Endodermal cell (in vitro differentiated cells): Measurements from ENCODE around the gene CLEC4F. TPM values are rescaled to one million over a fixed set of nuclear protein-coding genes. Genes with fewer than 3 reads are reported as not detected.

ENCODE experiments used
- DNase-seq: peaks from one replicate; pipeline ENCODE4 v3.0.0-alpha.2; 2017
- H3K27ac ChIP-seq: 2 replicates; pipeline ENCODE4 v1.5.1; 2013; ENCODE audit warnings: mild to moderate bottlenecking, low read depth, low read length, moderate library complexity
- H3K27me3 ChIP-seq: 2 replicates; pipeline ENCODE4 v1.6.1; 2013; ENCODE audit warnings: mild to moderate bottlenecking, low read length, moderate library complexity; ENCODE audit not compliant: insufficient read depth, control insufficient read depth, poor library complexity, severe bottlenecking
- H3K36me3 ChIP-seq: 2 replicates; pipeline ENCODE4 v1.7.0; 2013; ENCODE audit warnings: mild to moderate bottlenecking, low read length, moderate library complexity; ENCODE audit not compliant: control insufficient read depth, insufficient read depth
- H3K4me1 ChIP-seq: one replicate; pipeline ENCODE4 v1.7.0; 2013; ENCODE audit warnings: low read length; ENCODE audit not compliant: control insufficient read depth, insufficient read depth
- H3K4me3 ChIP-seq: 2 replicates; pipeline ENCODE4 v1.5.1; 2013; ENCODE audit warnings: mild to moderate bottlenecking, low read length, moderate library complexity
- H3K9ac ChIP-seq: 2 replicates; pipeline ENCODE4 v1.6.1; 2013; ENCODE audit warnings: mild to moderate bottlenecking, low read length, moderate library complexity; ENCODE audit not compliant: poor library complexity, severe bottlenecking; ENCODE audit errors: extremely low read depth
- H3K9me3 ChIP-seq: 2 replicates; pipeline ENCODE4 v1.6.1; 2013; ENCODE audit warnings: mild to moderate bottlenecking, low read length, moderate library complexity; ENCODE audit not compliant: control insufficient read depth
- H3K27ac Mint-ChIP-seq: 2 replicates; pipeline ENCODE4 v1.8.0; 2020; ENCODE audit warnings: mixed read lengths
- H3K27me3 Mint-ChIP-seq: 2 replicates; pipeline ENCODE4 v1.8.0; 2021; ENCODE audit warnings: mild to moderate bottlenecking, mixed read lengths; ENCODE audit not compliant: insufficient read depth
- H3K36me3 Mint-ChIP-seq: 2 replicates; pipeline ENCODE4 v1.8.0; 2020; ENCODE audit warnings: low read depth, mixed read lengths
- H3K4me1 Mint-ChIP-seq: 2 replicates; pipeline ENCODE4 v1.8.0; 2020; ENCODE audit warnings: mixed read lengths
- H3K4me3 Mint-ChIP-seq: 2 replicates; pipeline ENCODE4 v1.8.0; 2020; ENCODE audit warnings: mild to moderate bottlenecking, moderate library complexity, mixed read lengths
- H3K9me3 Mint-ChIP-seq: 2 replicates; pipeline ENCODE4 v1.8.0; 2020; ENCODE audit warnings: mild to moderate bottlenecking, mixed read lengths
- WGBS, 2 experiments: methylation state at CpG; one replicate each; pipeline versions ENCODE4 v1.1.5 to v1.1.7; 2013; ENCODE audit warnings: missing lambda C conversion rate in 2 of 2, mixed read lengths in 1 of 2; ENCODE audit not compliant: insufficient coverage in 1 of 2, insufficient read length in 1 of 2; 5-methylcytosine and 5-hydroxymethylcytosine counted together
- total RNA-seq, 2 donors: library from RNA; stranded (reverse); fragmentation: NEBNext Ultra II Directional in 1 of 2; extraction: Animal tissue kit (Norgen Biotek cat#: 25700) in 1 of 2; gene quantifications; 2 replicates in 1 of 2; 3 replicates in 1 of 2; pipeline ENCODE4 v1.2.1, GENCODE V29; 2021
- TF ChIP-seq, protein P1 (sequence below): fragments of 200-600 bp; sonication (generic); conservative IDR thresholded peaks from 2 replicates; pipeline ENCODE4 v1.5.0; 2021; ENCODE audit warnings: antibody characterized with exemption, mild to moderate bottlenecking

CLEC4F gene
- total RNA-seq, 2 donors from 2014 or later, result not detected

GRCh38 chr2:70807828-70808118 lies 12.6 kb downstream of the CLEC4F start:
- DNase-seq, result no peak
- H3K4me1 Mint-ChIP-seq, result no peaks in the 10 kb centered on the region
- no peak overlapping the region for H3K4me3 Mint-ChIP-seq
- H3K27me3 Mint-ChIP-seq, result peaks cover 25% of the 10 kb centered on the region
- TF ChIP-seq, protein P1, sequence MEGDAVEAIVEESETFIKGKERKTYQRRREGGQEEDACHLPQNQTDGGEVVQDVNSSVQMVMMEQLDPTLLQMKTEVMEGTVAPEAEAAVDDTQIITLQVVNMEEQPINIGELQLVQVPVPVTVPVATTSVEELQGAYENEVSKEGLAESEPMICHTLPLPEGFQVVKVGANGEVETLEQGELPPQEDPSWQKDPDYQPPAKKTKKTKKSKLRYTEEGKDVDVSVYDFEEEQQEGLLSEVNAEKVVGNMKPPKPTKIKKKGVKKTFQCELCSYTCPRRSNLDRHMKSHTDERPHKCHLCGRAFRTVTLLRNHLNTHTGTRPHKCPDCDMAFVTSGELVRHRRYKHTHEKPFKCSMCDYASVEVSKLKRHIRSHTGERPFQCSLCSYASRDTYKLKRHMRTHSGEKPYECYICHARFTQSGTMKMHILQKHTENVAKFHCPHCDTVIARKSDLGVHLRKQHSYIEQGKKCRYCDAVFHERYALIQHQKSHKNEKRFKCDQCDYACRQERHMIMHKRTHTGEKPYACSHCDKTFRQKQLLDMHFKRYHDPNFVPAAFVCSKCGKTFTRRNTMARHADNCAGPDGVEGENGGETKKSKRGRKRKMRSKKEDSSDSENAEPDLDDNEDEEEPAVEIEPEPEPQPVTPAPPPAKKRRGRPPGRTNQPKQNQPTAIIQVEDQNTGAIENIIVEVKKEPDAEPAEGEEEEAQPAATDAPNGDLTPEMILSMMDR, result no peak
- no peak overlapping the region for H3K27ac Mint-ChIP-seq
- no peaks in the 10 kb centered on the region for H3K9me3 Mint-ChIP-seq
- no peak overlapping the region for H3K9ac ChIP-seq
- H3K9me3 ChIP-seq, result no peaks in the 10 kb centered on the region
- no peaks in the 10 kb centered on the region for H3K36me3 ChIP-seq
- 89 to 93% methylated on average over 4 of the region's 4 CpGs for WGBS, 2 experiments
- no peak overlapping the region for H3K4me3 ChIP-seq
- no peaks in the 10 kb centered on the region for H3K27me3 ChIP-seq
- H3K36me3 Mint-ChIP-seq, result no peaks in the 10 kb centered on the region
- no peak overlapping the region for H3K27ac ChIP-seq
- no peaks in the 10 kb centered on the region for H3K4me1 ChIP-seq

DNA sequence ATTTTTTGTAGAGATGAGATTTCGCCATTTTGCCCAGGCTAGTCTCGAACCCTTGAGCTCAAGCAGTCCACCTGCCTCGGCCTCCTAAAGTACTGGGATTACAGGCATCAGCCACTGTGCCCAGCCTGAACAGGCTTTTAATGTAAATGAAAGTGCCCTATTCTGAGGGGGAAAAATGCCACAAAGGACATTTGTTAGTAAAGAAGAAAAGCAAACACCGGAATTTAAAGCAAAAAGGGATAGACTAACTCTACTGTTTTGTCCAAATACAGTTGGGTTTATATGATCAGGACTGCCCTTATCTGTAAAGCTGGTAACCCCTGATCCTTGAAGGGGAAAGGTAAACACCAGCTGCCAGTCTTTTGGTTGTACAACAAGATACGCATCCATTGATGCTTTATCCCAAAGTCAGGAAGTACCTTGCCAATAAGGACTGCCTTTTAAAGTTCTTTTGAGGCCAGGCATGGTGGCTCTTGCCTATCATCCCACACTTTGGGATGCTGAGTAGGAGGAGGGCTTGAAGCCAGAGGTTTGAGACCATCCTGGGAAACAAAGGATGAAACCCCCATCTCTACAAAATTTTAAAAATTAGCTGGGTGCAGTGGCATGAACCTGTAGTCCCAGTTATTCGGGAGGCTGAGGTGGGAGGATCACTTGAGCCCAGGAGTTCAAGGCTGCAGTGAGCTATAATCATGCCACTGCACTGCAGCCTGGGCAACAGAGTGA lies 13.1 kb downstream of the CLEC4F start:
- no peaks in the 10 kb centered on the region for H3K9me3 Mint-ChIP-seq
- H3K27ac Mint-ChIP-seq, result no peak overlapping the region
- TF ChIP-seq, protein P1, result no peak
- H3K27me3 Mint-ChIP-seq, result peaks cover 23% of the 10 kb centered on the region
- 93 to 94% methylated on average over 4 to 6 of the region's 6 CpGs for WGBS, 2 experiments
- Histone ChIP-seq H3K4me3 (no peak overlapping the region), H3K4me1 (no peaks in the 10 kb centered on the region), H3K9me3 (no peaks in the 10 kb centered on the region), H3K27me3 (no peaks in the 10 kb centered on the region), H3K27ac (no peak overlapping the region), H3K36me3 (no peaks in the 10 kb centered on the region), H3K9ac (no peak overlapping the region)
- no peak for DNase-seq
- H3K36me3 Mint-ChIP-seq, result no peaks in the 10 kb centered on the region
- H3K4me3 Mint-ChIP-seq, result no peak overlapping the region
- H3K4me1 Mint-ChIP-seq, result no peaks in the 10 kb centered on the region

- no peaks in the 10 kb centered on the region for H3K9me3 ChIP-seq
- Mint-ChIP-seq H3K9me3 (no peaks in the 10 kb centered on the region), H3K4me1 (no peaks in the 10 kb centered on the region), H3K4me3 (no peak overlapping the region), H3K27ac (no peak overlapping the region), H3K36me3 (no peaks in the 10 kb centered on the region), H3K27me3 (peaks cover 24% of the 10 kb centered on the region)
- H3K27me3 ChIP-seq, result no peaks in the 10 kb centered on the region
- H3K4me1 ChIP-seq, result no peaks in the 10 kb centered on the region
- H3K27ac ChIP-seq, result no peak overlapping the region
- WGBS, 2 experiments, result 78 to 89% methylated on average over 3 to 6 of the region's 6 CpGs
- TF ChIP-seq, protein P1, result no peak
- no peak overlapping the region for H3K4me3 ChIP-seq
- DNase-seq, result no peak
- H3K36me3 ChIP-seq, result no peaks in the 10 kb centered on the region
- no peak overlapping the region for H3K9ac ChIP-seq
These were observed 13.8 kb downstream of the CLEC4F start for GRCh38 chr2:70806620-70807019.
